CD4-positive, alpha-beta memory T cell (primary cell): Measurements from ENCODE around the gene ABHD8. TPM values are rescaled to one million over a fixed set of nuclear protein-coding genes. Genes with fewer than 3 reads are reported as not detected.

Source experiments
- CTCF ChIA-PET: fragments of 350-600 bp; sonication (Branson Sonifier 250); formaldehyde crosslinking; loops from one replicate; lab custom pipeline; 2021; ENCODE audit warnings: inconsistent platforms; ENCODE audit not compliant: partially characterized antibody; lab: Charles Lee
- POLR2A ChIA-PET: fragments of 350-600 bp; sonication (Branson Sonifier 250); formaldehyde crosslinking; loops from one replicate; lab custom pipeline; 2021; ENCODE audit not compliant: partially characterized antibody; lab: Charles Lee
- DNase-seq, 5 donors: peaks; one replicate each; pipeline versions ENCODE4 v3.0.0 to v3.0.0-alpha.2; 2020 to 2022; ENCODE audit warnings: mixed read lengths in 1 of 5
- H3K27ac ChIP-seq: one replicate; pipeline ENCODE4 v1.7.0; 2013; ENCODE audit warnings: low read depth, low read length
- H3K27me3 ChIP-seq: 2 replicates; pipeline ENCODE4 v1.7.0; 2013; ENCODE audit warnings: mild to moderate bottlenecking, low read length, moderate library complexity; ENCODE audit not compliant: insufficient read depth
- H3K36me3 ChIP-seq: 2 replicates; pipeline ENCODE4 v1.7.0; 2013; ENCODE audit warnings: mild to moderate bottlenecking, low read length, moderate library complexity; ENCODE audit not compliant: insufficient read depth
- H3K4me1 ChIP-seq: 2 replicates; pipeline ENCODE4 v1.7.0; 2013; ENCODE audit warnings: mild to moderate bottlenecking, low read length, moderate library complexity; ENCODE audit not compliant: insufficient read depth
- H3K4me3 ChIP-seq, 2 donors: one replicate each; pipeline ENCODE4 v1.7.0; 2013; ENCODE audit warnings: low read length in 2 of 2, mild to moderate bottlenecking in 1 of 2
- H3K9me3 ChIP-seq, 2 donors: one replicate each; pipeline ENCODE4 v1.7.0; 2013; ENCODE audit warnings: low read length in 2 of 2, control low read depth in 1 of 2; ENCODE audit not compliant: control insufficient read depth in 1 of 2
- H3K27ac Mint-ChIP-seq, 7 donors: one replicate each; pipeline ENCODE4 v1.8.0; 2020 to 2021; ENCODE audit warnings: mixed read lengths in 7 of 7, mild to moderate bottlenecking in 6 of 7, inconsistent platforms in 3 of 7, moderate library complexity in 3 of 7
- H3K27me3 Mint-ChIP-seq, 2 donors: one replicate each; pipeline ENCODE4 v1.8.0; 2020 to 2021; ENCODE audit warnings: mixed read lengths in 2 of 2
- H3K36me3 Mint-ChIP-seq, 2 donors: one replicate each; pipeline ENCODE4 v1.8.0; 2020 to 2021; ENCODE audit warnings: mixed read lengths in 2 of 2, inconsistent platforms in 1 of 2, mild to moderate bottlenecking in 1 of 2
- H3K4me1 Mint-ChIP-seq, 4 donors: one replicate each; pipeline ENCODE4 v1.8.0; 2020 to 2021; ENCODE audit warnings: mixed read lengths in 4 of 4, mild to moderate bottlenecking in 1 of 4
- H3K4me3 Mint-ChIP-seq, 8 donors: one replicate each; pipeline ENCODE4 v1.8.0; 2020 to 2021; ENCODE audit warnings: mixed read lengths in 8 of 8, mild to moderate bottlenecking in 7 of 8, moderate library complexity in 6 of 8, inconsistent platforms in 3 of 8
- H3K9me3 Mint-ChIP-seq, 8 donors: one replicate each; pipeline ENCODE4 v1.8.0; 2020 to 2021; ENCODE audit warnings: mixed read lengths in 8 of 8, mild to moderate bottlenecking in 5 of 8, inconsistent platforms in 3 of 8, moderate library complexity in 1 of 8
- intact Hi-C: fragments of 100-400 bp; cut with micrococcal nuclease; formaldehyde crosslinking; loops from one replicate; pipeline ENCODE4 v1.15.1; 2023
- polyA plus RNA-seq, 2 donors: library from polyadenylated mRNA; unstranded; fragments of 300-500 nt; fragmentation: Illumina TruSeq; gene quantifications; one replicate each; pipeline ENCODE4 v1.2.3, GENCODE V29; 2021
- total RNA-seq, 2 experiments: library from RNA; stranded (reverse); gene quantifications; one replicate each; pipeline ENCODE4 v1.2.3, GENCODE V29; 2021

ABHD8 gene
- total and polyA plus RNA-seq, 4 experiments from 2014 or later = 6.0 to 10.1 (median 8.6) TPM

DNA sequence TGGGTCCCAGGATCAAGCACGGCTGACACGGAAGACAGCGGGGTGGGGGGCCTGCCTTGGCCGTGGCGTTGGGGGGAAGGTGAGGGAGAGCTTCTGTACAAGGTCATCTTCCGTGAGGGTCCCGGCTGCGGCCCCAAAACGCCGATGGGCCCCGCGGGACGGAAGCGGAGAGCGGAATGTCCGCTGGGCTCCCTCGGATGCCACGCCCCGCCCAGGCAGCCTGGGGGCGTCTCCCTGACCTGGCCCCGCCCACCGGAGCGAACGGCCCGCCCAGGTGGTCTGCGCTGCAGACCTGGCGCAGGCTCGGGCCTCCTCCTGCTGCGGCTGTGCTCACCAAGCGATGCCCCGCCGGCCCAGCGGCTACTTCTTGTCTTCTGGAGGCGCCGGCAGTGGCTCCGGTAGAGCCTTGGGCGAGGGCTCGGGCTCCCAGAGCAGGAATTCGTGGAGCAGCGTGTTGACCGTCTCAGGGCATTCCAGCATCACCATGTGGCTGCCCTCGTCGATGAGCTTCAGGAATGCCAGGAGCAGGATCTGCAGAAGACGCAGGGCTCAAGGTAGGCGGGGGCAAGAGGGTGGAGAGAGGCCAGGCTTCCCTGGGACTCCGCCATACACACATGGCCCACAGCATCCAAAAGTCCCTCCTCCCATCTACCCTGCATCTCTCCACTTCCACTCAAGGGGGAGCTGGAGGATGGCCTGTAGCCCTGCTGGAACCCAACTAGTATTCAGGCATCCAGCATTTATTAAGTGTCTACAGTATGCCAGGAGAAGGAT, 10.7 kb downstream of the ABHD8 start:
- peak overlapping the region; percentile 20 for H3K27ac ChIP-seq
- H3K36me3 ChIP-seq = no peaks in the 10 kb centered on the region
- DNase-seq = peak; percentile 77 to 85 (median 80)
- intact Hi-C loops = loop anchor here (1.0 to 2.0 kb wide), 7 partner anchors 13 to 176 kb away; partner anchors contain the start of genes ANO8, BABAM1 and MRPL34
- Mint-ChIP-seq H3K9me3 (no peaks in the 10 kb centered on the region), H3K4me1 (peaks cover 3 to 5% (median 4%) of the 10 kb centered on the region in 4 donors), H3K27me3 (peaks cover 0 to 4% of the 10 kb centered on the region in 2 donors), H3K36me3 (peaks cover 0 to 2% of the 10 kb centered on the region in 2 donors), H3K4me3 (peak overlapping the region; percentile 88 to 92 (median 90)), H3K27ac (peak overlapping the region; percentile 47 to 89 (median 81))
- H3K4me3 ChIP-seq = peak overlapping the region; percentile 61 to 75
- POLR2A ChIA-PET = interaction anchor here (0.6 to 2.9 kb wide), 13 partner anchors 10 to 127 kb away, joined by 3 to 9 read pairs (median 5); partner anchors contain the start of genes ANO8, BABAM1, DDA1 and MRPL34
- H3K4me1 ChIP-seq = peaks cover 6% of the 10 kb centered on the region
- CTCF ChIA-PET = interaction anchor here (0.6 to 4.3 kb wide), 15 partner anchors 9 to 223 kb away, joined by 3 to 56 read pairs (median 6); partner anchors contain the start of genes ABHD8, DDA1, MRPL34 and MYO9B
- H3K27me3 ChIP-seq = no peaks in the 10 kb centered on the region
- H3K9me3 ChIP-seq = no peaks in the 10 kb centered on the region

DNA sequence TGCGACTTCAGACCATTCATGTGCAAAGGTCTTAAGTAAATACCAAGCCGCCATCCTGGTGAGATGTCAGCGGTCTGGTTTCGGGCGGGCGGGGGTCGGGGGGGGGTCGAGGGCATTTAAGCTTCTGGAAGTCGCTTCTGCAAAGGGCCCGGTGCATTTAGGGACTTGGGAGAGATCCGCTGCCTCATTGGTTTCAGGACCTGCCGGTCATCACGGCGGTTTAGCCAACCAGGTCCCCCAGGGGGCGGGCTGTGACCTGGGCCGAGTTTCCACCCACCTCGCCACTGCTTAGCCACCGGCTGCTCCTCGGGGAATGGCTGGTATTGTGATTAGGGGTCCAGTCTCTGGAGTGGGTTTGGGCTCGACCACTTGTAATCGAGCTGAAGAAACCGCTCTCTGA, 13.7 kb downstream of the ABHD8 start:
- Mint-ChIP-seq H3K27me3 (peaks cover 0 to 4% of the 10 kb centered on the region in 2 donors), H3K27ac (no peak overlapping the region), H3K4me3 (peak overlapping the region in 1 of 8 donors; percentile 41), H3K36me3 (peaks cover 0 to 2% of the 10 kb centered on the region in 2 donors), H3K4me1 (peaks cover 3 to 5% (median 4%) of the 10 kb centered on the region in 4 donors), H3K9me3 (no peaks in the 10 kb centered on the region)
- no peaks in the 10 kb centered on the region for H3K9me3 ChIP-seq
- H3K27ac ChIP-seq = no peak overlapping the region
- DNase-seq = no peak
- POLR2A ChIA-PET = interaction anchor here (0.6 kb wide), 1 partner anchor 104 kb away, joined by 4 read pairs; the partner anchor contains the start of gene CCDC194
- H3K4me3 ChIP-seq = no peak overlapping the region
- no peaks in the 10 kb centered on the region for H3K27me3 ChIP-seq
- intact Hi-C loops = no loop called here
- CTCF ChIA-PET = interaction anchor here (0.6 to 4.3 kb wide), 4 partner anchors 27 to 614 kb away, joined by 3 to 56 read pairs (median 4); no protein-coding TSS in a partner anchor
- peaks cover 6% of the 10 kb centered on the region for H3K4me1 ChIP-seq
- H3K36me3 ChIP-seq = no peaks in the 10 kb centered on the region

DNA sequence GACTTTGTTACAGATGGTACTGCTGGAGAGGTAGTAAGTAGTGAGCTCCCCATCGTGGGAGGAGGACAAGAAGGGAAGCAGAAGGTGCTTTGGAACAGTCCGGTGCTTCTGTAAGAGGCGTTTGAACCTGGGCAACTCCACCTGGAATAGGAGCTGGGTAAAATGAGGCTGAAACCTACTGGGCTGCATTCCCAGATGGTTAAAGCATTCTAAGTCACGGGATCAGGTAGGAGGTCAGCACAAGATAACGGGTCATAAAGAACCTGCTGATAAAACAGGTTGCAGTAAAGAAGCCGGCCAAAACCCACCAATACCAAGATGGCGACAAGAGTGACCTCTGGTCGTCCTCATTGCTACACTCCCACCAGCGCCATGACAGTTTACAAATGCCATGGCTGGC, 16.5 kb downstream of the ABHD8 start:
- Mint-ChIP-seq H3K27ac (no peak overlapping the region), H3K36me3 (no peaks in the 10 kb centered on the region), H3K4me1 (peaks cover 2 to 4% (median 3%) of the 10 kb centered on the region in 4 donors), H3K4me3 (no peak overlapping the region), H3K27me3 (peaks cover 0 to 4% of the 10 kb centered on the region in 2 donors), H3K9me3 (no peaks in the 10 kb centered on the region)
- H3K4me1 ChIP-seq = peaks cover 10% of the 10 kb centered on the region
- H3K36me3 ChIP-seq = no peaks in the 10 kb centered on the region
- H3K4me3 ChIP-seq = no peak overlapping the region
- DNase-seq = no peak
- H3K27ac ChIP-seq = no peak overlapping the region
- no peaks in the 10 kb centered on the region for H3K27me3 ChIP-seq
- H3K9me3 ChIP-seq = no peaks in the 10 kb centered on the region
- ChIA-PET CTCF (interaction anchor here (0.7 to 1.5 kb wide), 2 partner anchors 81 to 166 kb away, joined by 3 to 4 read pairs; no protein-coding TSS in a partner anchor), POLR2A (interaction anchor here (1.2 kb wide), 1 partner anchor 165 kb away, joined by 3 read pairs; no protein-coding TSS in a partner anchor)
- intact Hi-C loops = no loop called here

DNA sequence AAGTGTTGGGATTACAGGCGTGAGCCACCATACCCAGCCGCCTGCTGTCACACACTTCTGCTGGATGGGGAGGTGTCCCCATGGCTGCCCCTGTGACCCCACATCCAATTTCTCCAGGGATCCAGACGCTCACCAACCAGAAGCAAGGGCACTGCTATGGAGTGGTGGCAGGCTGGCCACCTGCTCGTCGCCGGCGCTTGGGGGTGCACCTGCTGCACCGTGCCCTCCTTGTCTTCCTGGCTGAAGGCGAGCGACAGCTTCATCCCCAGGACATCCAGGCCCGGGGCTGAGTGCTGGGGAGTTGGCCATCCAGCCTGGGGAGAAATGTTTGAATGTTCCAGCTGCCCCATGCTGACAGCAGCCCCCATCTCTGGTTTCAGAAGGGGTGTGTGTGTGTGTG, 17.0 kb downstream of the ABHD8 start:
- CTCF ChIA-PET = interaction anchor here (0.7 to 1.5 kb wide), 2 partner anchors 80 to 166 kb away, joined by 3 to 4 read pairs; no protein-coding TSS in a partner anchor
- intact Hi-C loops = no loop called here
- no peaks in the 10 kb centered on the region for H3K9me3 Mint-ChIP-seq
- H3K27ac Mint-ChIP-seq = no peak overlapping the region
- no peak overlapping the region for H3K4me3 ChIP-seq
- no peaks in the 10 kb centered on the region for H3K27me3 ChIP-seq
- H3K27me3 Mint-ChIP-seq = peaks cover 0 to 4% of the 10 kb centered on the region in 2 donors
- H3K4me1 ChIP-seq = peaks cover 15% of the 10 kb centered on the region
- peaks cover 2 to 4% (median 3%) of the 10 kb centered on the region in 4 donors for H3K4me1 Mint-ChIP-seq
- H3K36me3 Mint-ChIP-seq = peaks cover 0 to 1% of the 10 kb centered on the region in 2 donors
- H3K36me3 ChIP-seq = no peaks in the 10 kb centered on the region
- H3K9me3 ChIP-seq = no peaks in the 10 kb centered on the region
- no peak overlapping the region for H3K4me3 Mint-ChIP-seq
- H3K27ac ChIP-seq = no peak overlapping the region
- POLR2A ChIA-PET = interaction anchor here (1.2 kb wide), 1 partner anchor 164 kb away, joined by 3 read pairs; no protein-coding TSS in a partner anchor
- no peak for DNase-seq

DNA sequence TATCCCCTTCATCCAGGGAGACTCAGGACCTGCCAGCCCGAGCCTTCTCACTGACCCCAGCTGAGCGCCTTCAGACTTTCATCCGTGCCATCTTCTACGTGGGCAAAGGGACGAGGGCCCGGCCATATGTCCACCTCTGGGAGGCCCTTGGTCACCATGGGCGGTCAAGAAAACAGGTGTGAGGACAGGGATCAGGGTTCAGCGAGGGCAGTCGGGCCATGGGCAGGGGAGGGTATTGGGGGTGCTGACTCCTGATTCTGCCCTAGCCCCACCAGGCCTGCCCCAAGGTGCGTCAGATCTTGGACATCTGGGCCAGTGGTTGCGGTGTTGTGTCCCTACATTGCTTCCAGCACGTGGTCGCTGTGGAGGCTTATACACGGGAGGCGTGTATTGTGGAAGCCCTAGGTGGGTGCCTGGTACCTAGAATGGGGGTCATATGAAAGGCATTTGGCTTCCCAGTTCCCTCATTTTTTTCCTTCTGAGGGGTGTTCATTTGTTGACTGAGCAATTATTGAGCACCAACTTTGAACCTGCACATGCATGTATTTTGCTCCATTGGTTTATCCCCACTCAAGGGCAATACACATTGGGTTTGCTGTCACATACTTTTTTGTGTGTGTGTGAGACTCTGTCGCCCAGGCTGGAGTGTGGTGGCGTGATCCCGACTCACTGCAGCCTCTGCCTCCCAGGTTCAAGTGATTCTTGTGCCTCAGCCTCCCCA, 17.6 kb downstream of the ABHD8 start:
- intact Hi-C loops = no loop called here
- peaks cover 0 to 1% of the 10 kb centered on the region in 2 donors for H3K36me3 Mint-ChIP-seq
- POLR2A ChIA-PET = interaction anchor here (1.2 kb wide), 1 partner anchor 163 kb away, joined by 3 read pairs; no protein-coding TSS in a partner anchor
- CTCF ChIA-PET = interaction anchor here (6.9 kb wide), 1 partner anchor 26 kb away, joined by 83 read pairs; no protein-coding TSS in a partner anchor
- Histone ChIP-seq H3K4me3 (no peak overlapping the region), H3K27me3 (no peaks in the 10 kb centered on the region), H3K9me3 (no peaks in the 10 kb centered on the region), H3K4me1 (peaks cover 17% of the 10 kb centered on the region), H3K36me3 (no peaks in the 10 kb centered on the region), H3K27ac (no peak overlapping the region)
- no peak for DNase-seq
- peaks cover 2 to 4% (median 3%) of the 10 kb centered on the region in 4 donors for H3K4me1 Mint-ChIP-seq
- no peak overlapping the region for H3K27ac Mint-ChIP-seq
- H3K27me3 Mint-ChIP-seq = peaks cover 0 to 4% of the 10 kb centered on the region in 2 donors
- no peak overlapping the region for H3K4me3 Mint-ChIP-seq
- no peaks in the 10 kb centered on the region for H3K9me3 Mint-ChIP-seq

DNA sequence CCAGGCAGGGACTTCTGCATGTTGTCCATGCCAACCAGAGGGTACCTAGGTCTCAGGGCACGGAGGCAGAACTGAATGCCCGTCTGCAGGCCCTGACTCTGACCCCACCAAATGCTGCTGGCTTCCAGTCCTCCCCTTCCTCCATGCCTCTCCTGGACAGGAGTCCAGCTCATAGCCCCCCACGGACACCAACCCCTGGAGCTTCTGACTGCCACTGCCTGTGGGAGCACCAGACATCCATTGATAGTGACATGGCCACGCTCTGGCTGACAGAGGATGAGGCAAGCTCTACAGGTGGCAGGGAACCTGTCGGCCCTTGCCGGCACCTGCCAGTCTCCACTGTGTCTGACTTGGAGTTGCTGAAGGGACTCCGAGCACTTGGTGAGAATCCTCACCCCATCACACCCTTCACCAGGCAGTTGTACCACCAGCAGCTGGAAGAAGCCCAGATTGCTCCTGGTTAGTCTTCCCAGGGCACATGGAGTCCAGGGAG, 19.7 kb downstream of the ABHD8 start:
- Histone ChIP-seq H3K4me1 (peaks cover 17% of the 10 kb centered on the region), H3K9me3 (no peaks in the 10 kb centered on the region), H3K36me3 (no peaks in the 10 kb centered on the region), H3K27me3 (no peaks in the 10 kb centered on the region), H3K4me3 (no peak overlapping the region), H3K27ac (no peak overlapping the region)
- ChIA-PET CTCF (interaction anchor here (0.6 to 6.9 kb wide), 15 partner anchors 9 to 514 kb away, joined by 3 to 83 read pairs (median 4); partner anchors contain the start of genes BABAM1, MRPL34 and USHBP1), POLR2A (no interaction called here)
- peak overlapping the region in 2 of 8 donors; percentile 22 to 67 for H3K4me3 Mint-ChIP-seq
- peak overlapping the region in 1 of 7 donors; percentile 72 for H3K27ac Mint-ChIP-seq
- H3K27me3 Mint-ChIP-seq = peaks cover 0 to 2% of the 10 kb centered on the region in 2 donors
- no peaks in the 10 kb centered on the region for H3K9me3 Mint-ChIP-seq
- intact Hi-C loops = loop anchor here (2.0 kb wide), 2 partner anchors 209 to 505 kb away; partner anchors contain the start of genes HAUS8 and MYO9B
- H3K4me1 Mint-ChIP-seq = peaks cover 2 to 4% (median 3%) of the 10 kb centered on the region in 4 donors
- H3K36me3 Mint-ChIP-seq = peaks cover 0 to 1% of the 10 kb centered on the region in 2 donors
- no peak for DNase-seq
